Measurements from ENCODE around the gene FLCN.
"Not testable (repeated sequence)": the region's sequence is repeated elsewhere in the genome, so short reads cannot be mapped to it uniquely, and the experiment has no call there.

The FLCN gene

GRCh38 chr17:17206913-17207335 is 30.0 kb downstream of the FLCN start:
- no peak for DNase-seq

GRCh38 chr17:17206124-17206912 is 30.6 kb downstream of the FLCN start, which contains the start of gene PLD6:
PLD6 (minus strand) TSS chr17:17206333; CDS start chr17:17206286, 47 bp downstream.
- peak; percentile 97 for DNase-seq

- peak; percentile 75 for DNase-seq
Measured at GRCh38 chr17:17205368-17206123, 31.4 kb downstream of the FLCN start.

- DNase-seq: no peak
Measured at GRCh38 chr17:17204635-17205231, 32.2 kb downstream of the FLCN start.

- no peak for DNase-seq
Measured at GRCh38 chr17:17204041-17204591, 32.9 kb downstream of the FLCN start.

- DNase-seq: no peak
Measured at GRCh38 chr17:17203173-17203730, 33.7 kb downstream of the FLCN start.

GRCh38 chr17:17201907-17202306 is 35.1 kb downstream of the FLCN start:
- DNase-seq: no peak

- no peak for DNase-seq
Measured at GRCh38 chr17:17201271-17201670, 35.7 kb downstream of the FLCN start.

- no peak for DNase-seq
Measured at GRCh38 chr17:17200831-17201230, 36.1 kb downstream of the FLCN start.

GRCh38 chr17:17200311-17200710 is 36.7 kb downstream of the FLCN start:
- no peak for DNase-seq

- no peak for DNase-seq
Measured at GRCh38 chr17:17198281-17198680, 38.7 kb downstream of the FLCN start.

GRCh38 chr17:17196776-17197175 is 40.2 kb downstream of the FLCN start:
- DNase-seq: no peak

GRCh38 chr17:17195466-17195865 is 41.5 kb downstream of the FLCN start:
- DNase-seq: not testable (repeated sequence)

- DNase-seq: no peak
Measured at GRCh38 chr17:17191961-17192381, 45.0 kb downstream of the FLCN start.

- no peak for DNase-seq
Measured at GRCh38 chr17:17191346-17191792, 45.6 kb downstream of the FLCN start.

GRCh38 chr17:17190188-17190587 is 46.8 kb downstream of the FLCN start:
- DNase-seq: no peak

- DNase-seq: no peak
Measured at GRCh38 chr17:17189559-17189958, 47.4 kb downstream of the FLCN start.

- DNase-seq: no peak
Measured at GRCh38 chr17:17188586-17188985, 48.4 kb downstream of the FLCN start.

- DNase-seq: no peak
Measured at GRCh38 chr17:17186551-17187505, 50.1 kb downstream of the FLCN start.

GRCh38 chr17:17186051-17186450 is 50.9 kb downstream of the FLCN start:
- peak; percentile 78 for DNase-seq

- DNase-seq: not testable (repeated sequence)
Measured at GRCh38 chr17:17184985-17185757, 51.8 kb downstream of the FLCN start.
